WTC11 (cell line): Measurements from ENCODE around the gene GDPD4. TPM values are rescaled to one million over a fixed set of nuclear protein-coding genes. Genes with fewer than 3 reads are reported as not detected.
"Not testable (repeated sequence)": the region's sequence is repeated elsewhere in the genome, so short reads cannot be mapped to it uniquely, and the experiment has no call there.

Source experiments
- ATAC-seq: fragments of 200-7000 bp; cut with Tn5 transposase; 2 replicates; pipeline ENCODE4 v1.10.0; 2021; ENCODE audit warnings: mild to moderate bottlenecking, moderate library complexity
- CTCF ChIA-PET: fragments of 300-600 bp; sonication (Branson Sonifier 250); formaldehyde crosslinking; loops from one replicate; lab custom pipeline; 2021; ENCODE audit warnings: antibody characterized with exemption; lab: Charles Lee
- POLR2A ChIA-PET: fragments of 350-600 bp; sonication (Branson Sonifier 250); formaldehyde crosslinking; loops from one replicate; lab custom pipeline; 2021; ENCODE audit warnings: antibody characterized with exemption; lab: Charles Lee
- DNase-seq: peaks from one replicate; pipeline ENCODE4 v3.0.0; 2021; ENCODE audit warnings: low spot score
- H3K27ac Mint-ChIP-seq: 2 replicates; pipeline ENCODE4 v1.8.0; 2021; ENCODE audit warnings: mixed read lengths
- H3K27me3 Mint-ChIP-seq: 2 replicates; pipeline ENCODE4 v1.8.0; 2021; ENCODE audit warnings: low read depth, mild to moderate bottlenecking, moderate library complexity, mixed read lengths
- H3K36me3 Mint-ChIP-seq: 2 replicates; pipeline ENCODE4 v1.8.0; 2021; ENCODE audit warnings: mixed read lengths
- H3K4me1 Mint-ChIP-seq: 2 replicates; pipeline ENCODE4 v1.8.0; 2022; ENCODE audit warnings: mixed read lengths
- H3K4me3 Mint-ChIP-seq: 2 replicates; pipeline ENCODE4 v1.8.0; 2021; ENCODE audit warnings: mild to moderate bottlenecking, moderate library complexity, mixed read lengths
- H3K9me3 Mint-ChIP-seq: 2 replicates; pipeline ENCODE4 v1.8.0; 2021; ENCODE audit warnings: mixed read lengths
- ARID4B ChIP-seq: sonication (generic); formaldehyde crosslinking; IDR thresholded peaks from 2 replicates; pipeline ENCODE4 v1.8.0; 2023; ENCODE audit warnings: missing genetic modification reagents, mild to moderate bottlenecking, borderline replicate concordance
- ATF1 ChIP-seq: sonication (generic); formaldehyde crosslinking; IDR thresholded peaks from 2 replicates; pipeline ENCODE4 v1.8.1; 2023; ENCODE audit warnings: mild to moderate bottlenecking, moderate library complexity, missing genetic modification reagents
- CREB1 ChIP-seq: sonication (generic); formaldehyde crosslinking; IDR thresholded peaks from 2 replicates; pipeline ENCODE4 v1.8.0; 2023; ENCODE audit warnings: mild to moderate bottlenecking, missing genetic modification reagents
- ETV6 ChIP-seq: sonication (generic); formaldehyde crosslinking; IDR thresholded peaks from 2 replicates; pipeline ENCODE4 v1.8.1; 2022; ENCODE audit warnings: mild to moderate bottlenecking, missing genetic modification reagents
- FOXJ3 ChIP-seq: sonication (generic); formaldehyde crosslinking; IDR thresholded peaks from 2 replicates; pipeline ENCODE4 v1.9.0; 2021; ENCODE audit warnings: missing genetic modification reagents, mild to moderate bottlenecking, borderline replicate concordance
- FOXP1 ChIP-seq: sonication (generic); formaldehyde crosslinking; IDR thresholded peaks from 2 replicates; pipeline ENCODE4 v1.8.0; 2022; ENCODE audit warnings: missing genetic modification reagents, mild to moderate bottlenecking, moderate library complexity, borderline replicate concordance
- GRHL2 ChIP-seq: fragments of 250-450 bp; sonication (Bioruptor Pico); IDR thresholded peaks from 2 replicates; pipeline ENCODE4 v1.8.0; 2022; ENCODE audit warnings: mild to moderate bottlenecking, moderate library complexity; ENCODE audit not compliant: insufficient replicate concordance, severe bottlenecking
- HMGXB4 ChIP-seq: sonication (generic); formaldehyde crosslinking; IDR thresholded peaks from 2 replicates; pipeline ENCODE4 v1.8.1; 2023; ENCODE audit warnings: mild to moderate bottlenecking, moderate library complexity, missing genetic modification reagents
- IRF2 ChIP-seq: sonication (generic); formaldehyde crosslinking; IDR thresholded peaks from 2 replicates; pipeline ENCODE4 v1.8.0; 2022; ENCODE audit warnings: low read depth, missing genetic modification reagents, borderline replicate concordance
- NFATC4 ChIP-seq: fragments of 250-450 bp; sonication (Bioruptor Pico); IDR thresholded peaks from 2 replicates; pipeline ENCODE4 v1.9.0; 2021; ENCODE audit warnings: mild to moderate bottlenecking
- RORB ChIP-seq: fragments of 250-450 bp; sonication (Bioruptor Pico); IDR thresholded peaks from 2 replicates; pipeline ENCODE4 v1.9.0; 2021; ENCODE audit warnings: mild to moderate bottlenecking
- STAT6 ChIP-seq: sonication (generic); formaldehyde crosslinking; conservative IDR thresholded peaks from 2 replicates; pipeline ENCODE4 v1.8.1; 2023; ENCODE audit warnings: mild to moderate bottlenecking, low read depth, missing genetic modification reagents, moderate library complexity
- USF1 ChIP-seq: sonication (generic); formaldehyde crosslinking; IDR thresholded peaks from 2 replicates; pipeline ENCODE4 v1.8.0; 2022; ENCODE audit warnings: mild to moderate bottlenecking, missing genetic modification reagents
- ZNF281 ChIP-seq: sonication (generic); formaldehyde crosslinking; IDR thresholded peaks from 2 replicates; pipeline ENCODE4 v1.8.0; 2023; ENCODE audit warnings: mild to moderate bottlenecking, missing genetic modification reagents
- ZNF396 ChIP-seq: fragments of 250-450 bp; sonication (Bioruptor Pico); IDR thresholded peaks from 2 replicates; pipeline ENCODE4 v1.8.0; 2021; ENCODE audit warnings: mild to moderate bottlenecking, moderate library complexity, borderline replicate concordance
- ZNF423 ChIP-seq: fragments of 250-450 bp; sonication (Bioruptor Pico); IDR thresholded peaks from 2 replicates; pipeline ENCODE4 v2.1.2; 2022; ENCODE audit warnings: mild to moderate bottlenecking, moderate library complexity
- ZNF532 ChIP-seq: fragments of 250-450 bp; sonication (Bioruptor Pico); IDR thresholded peaks from 2 replicates; pipeline ENCODE4 v1.9.0; 2021; ENCODE audit warnings: mild to moderate bottlenecking, borderline replicate concordance
- total RNA-seq: library from RNA; stranded (reverse); gene quantifications from 3 replicates; pipeline ENCODE4 v1.2.3, GENCODE V29; 2021

The GDPD4 gene
- total RNA-seq, 1 experiment from 2014 or later: not detected

- no peak for TF ChIP-seq ZNF281 (CRISPR knock-in tag)
- TF ChIP-seq ETV6 (CRISPR knock-in tag): no peak
- no peak for TF ChIP-seq ZNF396 (CRISPR knock-in tag)
- TF ChIP-seq HMGXB4: no peak
- TF ChIP-seq FOXJ3: no peak
- no peak for TF ChIP-seq NFATC4 (CRISPR knock-in tag)
- no peak for TF ChIP-seq ZNF532 (CRISPR knock-in tag)
- TF ChIP-seq USF1 (CRISPR knock-in tag): no peak
- TF ChIP-seq STAT6 (CRISPR knock-in tag): no peak
Observed at GRCh38 chr11:77300695-77301094, 791 bp downstream of the GDPD4 start (continued).

- CTCF ChIA-PET, H3K27ac Mint-ChIP-seq, DNase-seq, H3K9me3 Mint-ChIP-seq, H3K27me3 Mint-ChIP-seq, POLR2A ChIA-PET, H3K4me3 Mint-ChIP-seq, H3K36me3 Mint-ChIP-seq: not testable (repeated sequence)
- peak; percentile 31; the same call in 1 of the 2 replicates for ATAC-seq
- peaks cover 15% of the 10 kb centered on the region for H3K4me1 Mint-ChIP-seq
Observed at GRCh38 chr11:77300028-77300427, 1.5 kb downstream of the GDPD4 start.

GRCh38 chr11:77299528-77299993, 1.9 kb downstream of the GDPD4 start:
- ChIA-PET CTCF (no interaction called here), POLR2A (no interaction called here)
- Mint-ChIP-seq H3K9me3 (peaks cover under 1% of the 10 kb centered on the region; the same call in 1 of the 2 replicates), H3K36me3 (no peaks in the 10 kb centered on the region), H3K27ac (no peak overlapping the region), H3K27me3 (peaks cover 2% of the 10 kb centered on the region; the same call in 1 of the 2 replicates), H3K4me3 (no peak overlapping the region), H3K4me1 (peaks cover 15% of the 10 kb centered on the region)
- DNase-seq (no peak), ATAC-seq (no peak)
- TF ChIP-seq CREB1 (CRISPR knock-in tag) (no peak), IRF2 (CRISPR knock-in tag) (no peak), RORB (CRISPR knock-in tag) (no peak), ATF1 (CRISPR knock-in tag) (no peak), GRHL2 (no peak), ARID4B (CRISPR knock-in tag) (no peak), FOXP1 (CRISPR knock-in tag) (no peak), ZNF423 (CRISPR knock-in tag) (no peak)
